Bone marrow (tissue), 2 donors: ENCODE measurements around the gene B2M.
A peak's percentile ranks its signal among the peaks of the same experiment; 100 is the strongest.
"Not testable (repeated sequence)": the region's sequence is repeated elsewhere in the genome, so short reads cannot be mapped to it uniquely, and the experiment has no call there.

ENCODE experiments used
- DNase-seq, 2 donors: peaks; one replicate each; lab custom pipeline; 2025; lab: John Stamatoyannopoulos, UW

B2M gene

GRCh38 chr15:44698641-44699040 is 12.7 kb upstream of the B2M start:
- no peak for DNase-seq

- not testable (repeated sequence) for DNase-seq
These were observed 10.6 kb upstream of the B2M start for GRCh38 chr15:44700676-44701075.

- DNase-seq = no peak
These were observed 5.3 kb upstream of the B2M start for GRCh38 chr15:44705986-44706385.

- no peak for DNase-seq
These were observed 4.9 kb upstream of the B2M start for GRCh38 chr15:44706401-44706800.

GRCh38 chr15:44706946-44707636 is 4.2 kb upstream of the B2M start:
- no peak for DNase-seq

GRCh38 chr15:44710236-44711095 is 851 bp upstream of the B2M start:
- DNase-seq = peak; percentile 32 to 76

GRCh38 chr15:44711743-44712345 is 527 bp downstream of the B2M start:
- DNase-seq = peak; percentile 47 to 69

- peak; percentile 32 to 88 for DNase-seq
These were observed 1.2 kb downstream of the B2M start for GRCh38 chr15:44712346-44713005.

GRCh38 chr15:44713006-44713966 is 2.0 kb downstream of the B2M start:
- peak in 1 of 2 donors; percentile 7 for DNase-seq

GRCh38 chr15:44715142-44715796 is 4.0 kb downstream of the B2M start:
- no peak for DNase-seq

- no peak for DNase-seq
These were observed 4.5 kb downstream of the B2M start for GRCh38 chr15:44715797-44716334.

GRCh38 chr15:44716983-44717602 is 5.8 kb downstream of the B2M start:
- no peak for DNase-seq

GRCh38 chr15:44718180-44718926 is 7.0 kb downstream of the B2M start:
- no peak for DNase-seq

- DNase-seq = no peak
These were observed 7.6 kb downstream of the B2M start for GRCh38 chr15:44718927-44719292.

GRCh38 chr15:44719293-44719999 is 8.1 kb downstream of the B2M start:
- DNase-seq = no peak

- not testable (repeated sequence) for DNase-seq
These were observed 8.7 kb downstream of the B2M start for GRCh38 chr15:44720000-44720435.

- DNase-seq = no peak
These were observed 9.3 kb downstream of the B2M start for GRCh38 chr15:44720460-44721176.

- DNase-seq = no peak
These were observed 10.7 kb downstream of the B2M start for GRCh38 chr15:44722011-44722410.
